ENCODE measurements around the gene ADAMTSL3. TPM values are rescaled to one million over a fixed set of nuclear protein-coding genes. Genes with fewer than 3 reads are reported as not detected.

ADAMTSL3 gene
- total RNA-seq, 4 donors from 2014 or later = 4.9 to 8.8 (median 6.8) TPM

DNA sequence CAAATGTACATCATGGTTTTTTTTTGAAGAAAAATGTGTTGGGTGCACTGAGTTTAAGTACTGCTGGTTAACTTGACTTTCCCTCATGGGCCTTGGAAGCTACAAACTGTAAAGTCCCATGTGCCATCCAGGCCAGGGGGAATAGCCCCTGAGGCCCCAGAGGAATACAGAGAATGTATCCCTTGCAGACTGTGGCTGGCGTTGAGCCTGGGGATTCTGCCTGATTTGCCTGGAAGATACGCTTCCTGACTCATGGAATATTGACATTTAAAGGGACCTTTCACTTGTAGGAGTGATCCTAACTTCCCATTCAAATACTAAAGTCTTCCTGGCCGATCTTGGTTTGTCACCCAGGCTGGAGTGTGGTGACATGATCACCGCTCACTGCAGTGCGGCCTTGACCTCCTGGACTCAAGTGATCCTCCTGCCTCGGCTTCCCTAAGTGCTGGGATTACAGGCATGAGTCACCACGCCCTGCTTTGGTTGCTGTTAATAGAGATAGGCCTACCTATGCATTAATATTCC is 42.0 kb downstream of the ADAMTSL3 start:
- Histone ChIP-seq H3K36me3 (no peaks in the 10 kb centered on the region), H3K27me3 (no peaks in the 10 kb centered on the region), H3K4me1 (peaks cover 0 to 16% (median 6%) of the 10 kb centered on the region in 4 donors), H3K9me3 (no peaks in the 10 kb centered on the region), H3K4me3 (no peak overlapping the region), H3K27ac (peak overlapping the region in 3 of 4 donors; percentile 16 to 76 (median 54))
- 76% methylated on average over 7 of the region's 7 CpGs; no CpG with 5 or more reads in 1 of the 2 donors for WGBS, 2 donors (ENCODE audit: low coverage in 1 of 2)
- in situ Hi-C loops (cut with MboI; ENCODE audit: low pct_ligation_motif_present in 1 of 4, low pct_unique_long_range_greater_than_20kb in 1 of 4, low sequenced_read_pairs in 3 of 4) = no loop called here
- intact Hi-C loops (cut with DNase I; ENCODE audit: low total_unique reads) = no loop called here
- no peak for DNase-seq
- TF ChIP-seq POLR2A (IDR thresholded peaks at IDR 0.05) (no peak), POLR2AphosphoS5 (IDR thresholded peaks at IDR 0.05) (no peak), EP300 (IDR thresholded peaks at IDR 0.05; ENCODE audit: low read depth) (no peak)
- TF ChIP-seq, protein P1, sequence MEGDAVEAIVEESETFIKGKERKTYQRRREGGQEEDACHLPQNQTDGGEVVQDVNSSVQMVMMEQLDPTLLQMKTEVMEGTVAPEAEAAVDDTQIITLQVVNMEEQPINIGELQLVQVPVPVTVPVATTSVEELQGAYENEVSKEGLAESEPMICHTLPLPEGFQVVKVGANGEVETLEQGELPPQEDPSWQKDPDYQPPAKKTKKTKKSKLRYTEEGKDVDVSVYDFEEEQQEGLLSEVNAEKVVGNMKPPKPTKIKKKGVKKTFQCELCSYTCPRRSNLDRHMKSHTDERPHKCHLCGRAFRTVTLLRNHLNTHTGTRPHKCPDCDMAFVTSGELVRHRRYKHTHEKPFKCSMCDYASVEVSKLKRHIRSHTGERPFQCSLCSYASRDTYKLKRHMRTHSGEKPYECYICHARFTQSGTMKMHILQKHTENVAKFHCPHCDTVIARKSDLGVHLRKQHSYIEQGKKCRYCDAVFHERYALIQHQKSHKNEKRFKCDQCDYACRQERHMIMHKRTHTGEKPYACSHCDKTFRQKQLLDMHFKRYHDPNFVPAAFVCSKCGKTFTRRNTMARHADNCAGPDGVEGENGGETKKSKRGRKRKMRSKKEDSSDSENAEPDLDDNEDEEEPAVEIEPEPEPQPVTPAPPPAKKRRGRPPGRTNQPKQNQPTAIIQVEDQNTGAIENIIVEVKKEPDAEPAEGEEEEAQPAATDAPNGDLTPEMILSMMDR (IDR thresholded peaks at IDR 0.05) = no peak

- no peak for DNase-seq
- Histone ChIP-seq H3K36me3 (no peaks in the 10 kb centered on the region), H3K27me3 (no peaks in the 10 kb centered on the region), H3K4me3 (no peak overlapping the region), H3K9me3 (no peaks in the 10 kb centered on the region), H3K4me1 (peaks cover 0 to 16% (median 6%) of the 10 kb centered on the region in 4 donors), H3K27ac (peak overlapping the region in 1 of 4 donors; percentile 18)
- in situ Hi-C loops (cut with MboI; ENCODE audit: low pct_ligation_motif_present in 1 of 4, low pct_unique_long_range_greater_than_20kb in 1 of 4, low sequenced_read_pairs in 3 of 4) = no loop called here
- TF ChIP-seq, protein P1 (IDR thresholded peaks at IDR 0.05) = no peak
- TF ChIP-seq POLR2A (IDR thresholded peaks at IDR 0.05) = no peak
- TF ChIP-seq EP300 (IDR thresholded peaks at IDR 0.05; ENCODE audit: low read depth) = no peak
- no peak for TF ChIP-seq POLR2AphosphoS5 (IDR thresholded peaks at IDR 0.05)
- intact Hi-C loops (cut with DNase I; ENCODE audit: low total_unique reads) = no loop called here
Observed at GRCh38 chr15:83697716-83698115, 43.8 kb downstream of the ADAMTSL3 start.

DNA sequence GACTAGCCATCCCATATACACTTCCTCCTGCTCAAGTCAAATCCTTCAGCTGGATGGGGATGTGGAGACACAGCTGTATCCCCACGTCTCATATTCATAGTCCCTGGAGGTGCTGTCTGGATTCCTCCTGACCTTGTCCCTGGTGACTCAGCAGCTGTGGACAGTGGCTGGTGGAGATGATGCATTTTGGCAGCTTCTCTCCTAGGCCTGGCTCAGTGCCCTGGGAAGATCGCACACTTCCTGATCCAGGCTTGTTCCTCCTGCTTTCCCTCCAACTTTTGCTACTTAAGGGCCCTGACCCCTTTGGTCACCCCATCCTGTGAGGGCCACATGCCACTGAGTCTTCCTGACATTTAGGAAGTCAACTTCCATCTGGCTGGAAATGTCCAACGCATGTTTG is 44.4 kb downstream of the ADAMTSL3 start:
- H3K27ac ChIP-seq = peak overlapping the region in 1 of 4 donors; percentile 18
- in situ Hi-C loops (cut with MboI; ENCODE audit: low pct_ligation_motif_present in 1 of 4, low pct_unique_long_range_greater_than_20kb in 1 of 4, low sequenced_read_pairs in 3 of 4) = no loop called here
- TF ChIP-seq, protein P1 (IDR thresholded peaks at IDR 0.05) = no peak
- TF ChIP-seq EP300 (IDR thresholded peaks at IDR 0.05; ENCODE audit: low read depth) (no peak), POLR2AphosphoS5 (IDR thresholded peaks at IDR 0.05) (no peak), POLR2A (IDR thresholded peaks at IDR 0.05) (no peak)
- H3K4me3 ChIP-seq = no peak overlapping the region
- peaks cover 0 to 15% (median 4%) of the 10 kb centered on the region in 4 donors for H3K4me1 ChIP-seq
- H3K9me3 ChIP-seq = no peaks in the 10 kb centered on the region
- no peaks in the 10 kb centered on the region for H3K27me3 ChIP-seq
- peak; percentile 46 for DNase-seq
- intact Hi-C loops (cut with DNase I; ENCODE audit: low total_unique reads) = no loop called here
- no peaks in the 10 kb centered on the region for H3K36me3 ChIP-seq
- WGBS, 2 donors (ENCODE audit: low coverage in 1 of 2) = 63 to 100% methylated on average over 1 to 3 of the region's 3 CpGs

DNA sequence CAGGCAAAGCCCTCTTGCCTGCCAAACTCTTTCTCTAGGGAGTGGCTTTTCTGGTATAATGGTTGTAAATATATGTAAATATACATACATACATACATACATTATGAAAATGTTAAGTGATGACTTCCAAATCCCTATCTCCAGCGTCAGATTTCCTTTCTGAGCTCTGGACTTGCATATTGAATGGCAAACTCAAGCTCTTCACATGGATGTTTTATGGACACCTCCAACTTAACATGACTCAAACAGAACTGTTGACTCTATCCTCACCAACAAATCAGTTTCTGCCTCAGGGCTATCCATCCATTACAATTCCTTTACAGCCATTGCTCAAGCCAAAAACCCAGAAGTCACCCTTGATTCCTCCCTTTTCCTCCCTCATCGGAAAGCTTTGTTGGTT is 45.1 kb downstream of the ADAMTSL3 start:
- Histone ChIP-seq H3K9me3 (no peaks in the 10 kb centered on the region), H3K4me1 (peaks cover 0 to 8% (median 2%) of the 10 kb centered on the region in 4 donors), H3K36me3 (no peaks in the 10 kb centered on the region), H3K27ac (no peak overlapping the region), H3K27me3 (no peaks in the 10 kb centered on the region), H3K4me3 (no peak overlapping the region)
- in situ Hi-C loops (cut with MboI; ENCODE audit: low pct_ligation_motif_present in 1 of 4, low pct_unique_long_range_greater_than_20kb in 1 of 4, low sequenced_read_pairs in 3 of 4) (no loop called here), intact Hi-C loops (cut with DNase I; ENCODE audit: low total_unique reads) (no loop called here)
- 44 to 70% methylated on average over 2 of the region's 2 CpGs for WGBS, 2 donors (ENCODE audit: low coverage in 1 of 2)
- no peak for DNase-seq
- no peak for TF ChIP-seq EP300 (IDR thresholded peaks at IDR 0.05; ENCODE audit: low read depth)
- TF ChIP-seq, protein P1 (IDR thresholded peaks at IDR 0.05) = no peak
- no peak for TF ChIP-seq POLR2A (IDR thresholded peaks at IDR 0.05)
- TF ChIP-seq POLR2AphosphoS5 (IDR thresholded peaks at IDR 0.05) = no peak

All from transverse colon (tissue), 4 donors.